ENCODE data around the gene BOC.
"Not testable (repeated sequence)": the region's sequence is repeated elsewhere in the genome, so short reads cannot be mapped to it uniquely, and the experiment has no call there.

The BOC gene

GRCh38 chr3:113211330-113212149 lies at the start of gene BOC:
Gene BOC (plus strand): TSS chr3:113211557. CDS start chr3:113249803, 38,246 bp downstream.
- DNase-seq (ENCODE audit: low spot score): no peak

DNA sequence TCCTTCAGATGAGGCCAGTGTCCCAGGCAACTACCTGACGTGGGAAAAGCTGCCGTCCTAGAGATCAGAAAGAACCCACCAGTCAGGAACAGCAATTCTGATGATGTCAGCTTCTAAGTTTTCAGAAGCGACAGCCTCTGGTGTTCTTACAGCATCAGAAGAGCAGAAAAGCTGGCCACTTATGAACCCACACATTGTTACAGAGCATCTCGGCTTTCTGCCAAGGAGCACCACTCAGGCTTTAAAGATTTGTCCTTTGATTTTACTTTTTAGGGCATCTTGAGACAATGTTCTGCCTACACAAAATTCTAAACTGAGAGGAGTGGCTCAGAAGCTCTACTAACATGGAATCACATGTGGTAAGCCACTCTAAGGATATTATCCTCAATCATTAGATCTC lies 49.7 kb upstream of the BOC start:
- no peak for DNase-seq (ENCODE audit: low spot score)

- no peak for DNase-seq (ENCODE audit: low spot score)
Observed at GRCh38 chr3:113163152-113163551, 48.2 kb upstream of the BOC start.

- no peak for DNase-seq (ENCODE audit: low spot score)
Observed at GRCh38 chr3:113165841-113166240, 45.5 kb upstream of the BOC start.

DNA sequence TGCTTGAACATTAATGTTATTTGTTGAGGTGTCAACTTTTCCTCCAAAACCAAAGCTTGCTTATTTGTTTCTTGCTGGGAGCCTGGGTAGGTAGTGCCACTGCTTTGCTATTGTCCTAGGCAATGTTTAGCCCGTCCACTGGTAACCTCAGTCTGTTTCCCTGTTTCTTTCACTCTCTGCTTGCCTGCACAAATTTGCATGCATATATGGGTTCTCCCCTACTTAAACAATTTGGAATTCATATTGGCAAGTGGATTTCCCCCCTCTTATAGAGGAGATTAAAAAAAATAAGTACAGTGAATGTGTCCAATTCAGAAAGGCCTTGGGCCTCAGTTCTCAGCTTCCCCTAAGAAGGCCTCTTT lies 45.0 kb upstream of the BOC start:
- DNase-seq (ENCODE audit: low spot score): no peak

GRCh38 chr3:113166719-113167492 lies 44.5 kb upstream of the BOC start:
- no peak for DNase-seq (ENCODE audit: low spot score)

DNA sequence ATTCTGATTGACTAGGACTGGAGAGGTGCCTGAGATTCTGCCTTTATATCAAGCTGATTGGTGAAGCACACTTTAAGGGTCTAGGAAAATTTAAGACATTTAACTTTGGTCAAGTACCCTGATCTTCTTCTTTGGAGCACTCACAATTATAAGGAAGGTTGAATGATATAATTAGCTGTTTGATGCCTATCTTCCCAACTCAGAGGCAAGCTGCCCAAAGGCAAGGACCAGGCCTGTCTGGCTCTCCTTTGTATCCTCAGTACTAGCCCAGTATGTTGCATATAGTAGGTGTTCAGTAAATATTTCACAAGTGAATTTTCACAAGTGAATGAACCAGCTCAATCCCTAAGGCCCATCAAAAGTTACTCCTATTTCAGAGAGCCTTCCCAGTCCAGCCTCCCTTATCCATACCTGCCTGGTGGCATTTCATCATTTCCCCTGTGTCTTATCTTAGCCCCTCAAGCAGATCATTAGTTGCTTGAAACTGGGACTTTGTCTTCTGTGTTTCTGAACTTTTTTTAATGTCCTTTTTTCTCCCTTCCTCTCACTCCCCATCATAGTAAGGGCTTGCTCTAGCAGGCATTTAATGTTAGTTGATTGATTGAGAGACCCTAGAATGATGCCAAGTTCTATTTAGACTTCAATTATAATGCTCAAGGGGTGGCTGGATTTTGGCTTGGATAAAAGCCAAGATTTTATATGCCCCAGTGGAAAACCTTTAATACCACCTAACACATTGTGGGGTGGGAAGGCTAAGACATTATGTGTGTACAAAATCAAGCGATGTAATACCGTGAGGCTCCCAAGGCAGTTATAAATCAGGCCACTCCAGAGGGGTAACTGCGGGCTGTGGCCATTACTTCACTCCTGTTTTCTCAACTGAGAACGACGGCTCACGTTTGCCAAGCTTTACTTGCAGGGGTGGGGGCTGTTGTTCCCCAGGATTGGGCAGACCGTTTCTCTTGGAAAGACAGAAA lies 43.2 kb upstream of the BOC start:
- no peak for DNase-seq (ENCODE audit: low spot score)

DNA sequence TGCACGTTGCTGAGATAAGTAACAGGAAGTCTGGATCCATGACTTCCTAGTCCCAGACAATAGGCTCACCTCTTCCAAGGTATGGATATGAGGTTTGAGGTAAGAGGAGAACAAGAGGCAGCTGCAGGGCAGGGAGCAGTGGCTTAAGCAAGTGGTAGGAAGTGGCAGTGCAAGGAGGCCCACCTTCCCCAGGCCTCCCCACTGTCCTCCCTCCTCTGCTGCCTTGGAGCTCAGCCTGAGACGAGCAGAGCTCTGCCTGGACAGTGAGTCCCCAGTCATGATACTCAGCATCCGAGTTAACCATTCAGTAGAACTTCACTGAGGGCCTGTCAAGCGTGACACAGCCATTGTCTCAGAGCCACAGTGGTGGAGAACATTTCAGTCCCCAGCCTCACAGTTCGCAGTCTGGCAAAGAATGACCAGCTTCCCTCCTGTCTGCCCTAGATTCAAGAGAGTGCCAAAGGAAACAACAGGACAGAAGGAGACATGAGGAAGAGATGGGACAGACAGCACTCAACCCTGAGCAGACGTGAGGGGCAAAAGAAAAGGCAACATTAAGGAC lies 41.4 kb upstream of the BOC start:
- no peak for DNase-seq (ENCODE audit: low spot score)

DNA sequence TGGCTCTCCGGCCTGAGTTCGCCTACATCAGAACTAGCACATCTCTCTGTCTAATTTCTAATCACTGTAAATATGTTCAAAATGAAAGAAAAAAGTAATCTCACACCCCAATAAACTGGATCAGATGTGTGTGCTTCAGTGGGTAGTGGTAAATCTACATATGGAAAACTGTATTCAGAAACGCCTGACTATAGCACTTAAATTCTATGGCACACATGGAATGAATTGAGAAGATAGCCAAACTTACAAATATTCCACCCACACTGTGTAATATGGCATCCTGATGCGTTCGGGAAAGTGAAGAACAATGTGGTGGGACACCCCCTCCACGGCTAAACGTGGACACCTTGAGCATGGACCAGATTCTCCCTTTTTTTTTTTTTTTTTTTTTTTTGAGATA lies 40.6 kb upstream of the BOC start:
- DNase-seq (ENCODE audit: low spot score): no peak

DNA sequence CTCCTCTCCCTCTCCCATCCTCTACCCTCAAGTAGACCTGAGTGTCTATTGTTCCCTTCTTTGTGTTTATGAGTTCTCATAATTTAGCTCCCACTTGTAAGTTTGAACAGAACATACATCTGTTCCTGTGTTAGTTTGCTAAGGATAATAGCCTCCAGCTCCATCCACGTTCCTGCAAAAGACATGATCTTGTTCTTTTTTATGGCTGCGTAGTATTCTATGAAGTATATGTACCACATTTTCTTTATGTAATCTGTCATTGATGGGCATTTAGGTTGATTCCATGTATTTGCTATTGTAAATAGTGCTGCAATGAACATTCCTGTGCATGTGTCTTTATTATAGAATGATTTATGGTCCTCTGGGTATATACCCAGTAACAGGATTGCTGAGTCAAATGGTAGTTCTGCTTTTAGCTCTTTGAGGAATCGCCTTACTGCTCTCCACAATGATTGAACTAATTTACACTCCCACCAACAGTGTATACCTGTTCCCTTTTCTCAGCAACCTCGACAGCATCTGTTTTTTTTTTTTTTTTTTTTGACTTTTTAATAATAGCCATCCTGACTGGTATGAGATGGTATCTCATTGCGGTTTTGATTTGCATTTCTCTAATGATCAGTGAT lies 39.6 kb upstream of the BOC start:
- not testable (repeated sequence) for DNase-seq (ENCODE audit: low spot score)

DNA sequence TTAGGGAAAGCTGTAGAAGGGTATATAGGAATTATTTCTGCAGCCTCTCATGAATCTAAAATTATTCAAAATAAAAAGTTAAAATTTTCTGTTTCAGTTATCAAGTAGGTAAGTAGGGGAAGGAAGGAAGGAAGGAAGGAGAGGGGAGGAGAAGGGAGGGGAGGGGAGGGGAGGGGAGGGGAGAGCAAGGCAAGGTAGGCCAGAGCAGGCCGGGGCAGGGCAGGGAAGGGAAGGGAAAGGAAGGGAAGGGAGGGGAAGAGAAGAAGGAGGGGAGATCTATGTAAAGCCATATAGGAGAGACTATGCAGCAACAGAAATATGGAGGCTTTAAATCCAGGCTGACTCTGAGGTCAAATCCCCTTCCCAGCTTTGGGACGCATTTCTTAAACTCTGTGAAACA lies 38.3 kb upstream of the BOC start:
- no peak for DNase-seq (ENCODE audit: low spot score)

DNA sequence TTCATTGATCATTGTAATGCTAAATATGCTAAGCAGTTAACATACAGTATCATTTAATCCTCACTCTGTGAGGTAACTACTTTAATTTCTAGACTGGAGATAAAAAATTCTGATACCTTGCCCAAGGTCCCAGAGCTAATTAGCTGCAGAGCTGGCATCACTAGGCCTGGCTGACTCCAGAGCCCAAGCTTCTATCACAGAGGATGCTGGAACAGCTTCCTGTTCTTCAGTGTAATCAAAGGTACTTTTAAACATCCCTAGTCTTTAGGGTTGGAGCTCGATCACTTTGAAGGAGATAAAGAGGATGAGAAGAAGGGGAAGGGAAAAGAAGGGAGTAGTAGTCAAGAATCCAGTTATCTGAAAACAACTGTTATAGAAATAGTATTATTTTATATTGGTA lies 37.1 kb upstream of the BOC start:
- DNase-seq (ENCODE audit: low spot score): no peak

GRCh38 chr3:113174801-113175485 lies 36.4 kb upstream of the BOC start:
- DNase-seq (ENCODE audit: low spot score): no peak

DNA sequence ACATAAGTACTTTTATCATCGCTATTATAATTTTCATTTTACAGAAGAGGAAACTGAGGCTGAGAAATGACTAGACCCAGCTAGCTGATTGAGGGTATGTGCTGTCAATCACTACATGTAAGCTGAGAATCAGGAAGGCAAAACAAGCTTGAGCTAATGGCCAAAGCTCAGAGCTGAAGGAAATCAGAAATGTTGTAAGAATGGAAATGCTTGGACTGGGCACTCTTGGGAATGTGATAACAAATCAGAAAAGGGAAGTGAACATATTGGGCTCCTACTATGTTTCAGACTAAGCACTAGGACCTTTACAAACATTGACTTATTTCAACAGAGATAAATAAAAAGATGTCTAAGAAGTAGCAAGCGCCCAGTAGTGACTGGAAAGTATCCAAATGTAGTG lies 33.8 kb upstream of the BOC start:
- DNase-seq (ENCODE audit: low spot score): no peak

- DNase-seq (ENCODE audit: low spot score): no peak
Observed at GRCh38 chr3:113179235-113179824, 32.0 kb upstream of the BOC start.

DNA sequence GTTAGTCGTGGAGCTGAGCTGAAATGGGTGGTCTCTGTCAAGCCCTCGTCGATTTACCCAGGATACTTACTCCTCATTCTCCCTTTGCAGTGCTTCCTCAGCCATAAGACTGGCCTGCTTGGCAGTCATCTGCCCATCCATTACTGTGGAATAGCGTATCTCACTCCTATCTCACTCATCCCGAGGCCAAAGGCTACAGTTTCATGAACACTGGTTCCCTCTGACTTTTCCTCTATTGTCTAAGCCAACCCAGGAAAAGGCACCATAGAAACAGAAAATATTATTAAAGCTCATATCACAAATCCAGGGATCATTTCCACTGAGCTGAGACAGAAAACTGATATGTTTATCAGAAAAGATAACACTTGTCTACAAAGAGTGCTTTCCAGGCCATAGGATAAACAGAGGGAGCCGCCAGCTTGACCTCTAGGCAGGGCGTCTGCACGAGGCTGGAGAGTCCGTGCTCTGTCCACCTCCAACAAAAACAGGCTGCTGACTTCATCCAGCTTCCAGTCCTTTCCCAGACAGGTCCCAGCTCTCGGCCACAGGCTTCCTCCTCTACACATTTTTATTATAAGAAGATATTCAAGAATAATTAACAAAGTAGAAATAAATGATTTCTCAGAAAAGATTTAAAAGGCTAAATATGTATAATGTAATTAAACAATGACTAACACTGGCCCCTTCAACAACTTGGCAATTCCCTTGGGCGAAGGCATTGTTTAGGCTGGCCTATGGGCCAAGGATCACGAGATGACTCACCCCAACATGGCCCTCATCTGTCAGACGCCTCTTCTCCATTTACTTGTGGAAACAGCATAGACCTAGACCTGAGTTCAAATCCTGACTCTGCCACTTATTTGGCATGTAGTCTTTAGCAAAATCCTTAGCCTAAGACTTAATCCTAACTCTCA lies 27.4 kb upstream of the BOC start:
- DNase-seq (ENCODE audit: low spot score): no peak

- DNase-seq (ENCODE audit: low spot score): no peak
Observed at GRCh38 chr3:113185194-113185835, 26.0 kb upstream of the BOC start.

DNA sequence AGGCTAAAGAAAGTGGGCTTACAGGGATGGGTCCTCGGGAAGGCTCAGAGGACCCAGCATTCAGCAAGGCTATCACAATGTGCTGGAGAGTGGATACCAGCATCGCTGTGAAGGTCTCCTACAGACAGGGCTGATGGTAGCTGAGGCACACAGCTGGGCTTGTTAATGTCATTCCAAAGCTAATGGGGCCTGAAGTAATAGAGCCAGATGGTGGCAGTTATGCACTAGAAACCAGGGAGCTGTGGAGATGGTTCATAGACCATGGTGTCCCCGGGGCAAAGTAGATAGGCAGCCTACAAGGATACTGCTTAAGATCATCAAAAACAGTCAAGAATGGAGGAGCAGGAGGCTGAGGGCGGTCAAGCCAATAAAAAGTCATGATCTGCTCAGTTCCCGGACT lies 24.8 kb upstream of the BOC start:
- no peak for DNase-seq (ENCODE audit: low spot score)

- no peak for DNase-seq (ENCODE audit: low spot score)
Observed at GRCh38 chr3:113193288-113193687, 18.1 kb upstream of the BOC start.
